GM12873 (cell line): ENCODE results near the gene TNFRSF19.

Source experiments
- TF ChIP-seq, protein P1 (sequence below): IDR thresholded peaks from 2 replicates; pipeline ENCODE4 v1.5.1; 2012; ENCODE audit warnings: low read depth, mild to moderate bottlenecking, moderate library complexity, low read length, control low read depth; ENCODE audit not compliant: insufficient read depth; ENCODE audit errors: missing control alignments

The TNFRSF19 gene

DNA sequence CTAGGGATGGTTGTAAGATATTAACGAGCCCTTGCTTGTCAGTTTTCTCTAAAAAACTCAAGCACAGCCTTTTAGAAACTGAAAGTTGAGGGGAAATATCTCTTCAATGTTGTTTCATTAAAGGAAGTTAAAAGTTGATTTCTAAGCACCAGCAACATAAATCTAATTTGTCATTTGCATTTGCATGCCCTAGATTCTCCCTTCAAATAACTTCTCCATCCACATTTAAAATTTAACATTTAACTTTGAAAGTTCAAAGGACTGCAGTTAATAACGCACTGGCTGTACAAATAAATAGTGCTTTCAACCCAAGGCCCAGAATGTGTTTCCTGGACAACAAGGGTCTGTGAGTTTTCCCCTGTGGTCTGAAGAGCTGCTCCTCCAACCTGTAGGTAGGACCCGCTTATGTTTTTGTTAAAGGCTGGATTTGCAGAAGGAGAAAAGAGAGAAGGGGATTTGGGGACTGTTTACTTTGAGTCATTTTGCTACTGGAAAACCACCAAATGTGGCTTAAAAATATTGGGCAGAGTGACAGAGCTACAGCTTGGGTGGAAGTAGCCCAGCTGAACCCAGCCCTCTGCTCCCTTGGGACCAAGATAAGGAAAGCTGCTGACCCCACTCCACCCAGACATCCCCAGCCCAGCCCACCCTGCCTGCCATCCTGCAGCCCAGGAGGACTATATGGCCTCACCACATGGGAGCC is 39.8 kb downstream of the TNFRSF19 start:
- TF ChIP-seq, protein P1, sequence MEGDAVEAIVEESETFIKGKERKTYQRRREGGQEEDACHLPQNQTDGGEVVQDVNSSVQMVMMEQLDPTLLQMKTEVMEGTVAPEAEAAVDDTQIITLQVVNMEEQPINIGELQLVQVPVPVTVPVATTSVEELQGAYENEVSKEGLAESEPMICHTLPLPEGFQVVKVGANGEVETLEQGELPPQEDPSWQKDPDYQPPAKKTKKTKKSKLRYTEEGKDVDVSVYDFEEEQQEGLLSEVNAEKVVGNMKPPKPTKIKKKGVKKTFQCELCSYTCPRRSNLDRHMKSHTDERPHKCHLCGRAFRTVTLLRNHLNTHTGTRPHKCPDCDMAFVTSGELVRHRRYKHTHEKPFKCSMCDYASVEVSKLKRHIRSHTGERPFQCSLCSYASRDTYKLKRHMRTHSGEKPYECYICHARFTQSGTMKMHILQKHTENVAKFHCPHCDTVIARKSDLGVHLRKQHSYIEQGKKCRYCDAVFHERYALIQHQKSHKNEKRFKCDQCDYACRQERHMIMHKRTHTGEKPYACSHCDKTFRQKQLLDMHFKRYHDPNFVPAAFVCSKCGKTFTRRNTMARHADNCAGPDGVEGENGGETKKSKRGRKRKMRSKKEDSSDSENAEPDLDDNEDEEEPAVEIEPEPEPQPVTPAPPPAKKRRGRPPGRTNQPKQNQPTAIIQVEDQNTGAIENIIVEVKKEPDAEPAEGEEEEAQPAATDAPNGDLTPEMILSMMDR = no peak

DNA sequence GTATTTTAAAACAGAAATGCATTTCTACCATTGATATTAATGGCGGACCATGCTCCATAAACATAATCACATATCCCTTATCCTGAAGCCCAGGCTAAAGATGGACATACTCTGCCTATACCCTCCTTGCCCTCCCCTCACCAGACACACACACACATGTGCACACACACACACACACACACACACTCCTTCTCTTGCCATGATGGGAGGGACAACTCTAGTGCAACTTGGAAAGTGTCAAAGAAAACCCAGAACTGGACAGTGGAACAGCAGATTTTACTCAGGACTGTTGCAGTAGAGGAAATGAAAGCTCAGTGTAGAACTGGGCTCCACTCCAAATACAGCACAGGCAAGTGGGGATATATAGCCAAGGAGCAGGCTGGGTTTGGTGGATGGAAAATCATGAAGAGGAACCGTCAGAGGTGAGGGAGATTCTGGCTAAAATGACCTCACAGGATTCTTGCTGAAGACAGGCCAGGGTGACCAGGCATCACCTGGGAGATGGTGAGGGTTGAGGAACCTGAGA is 40.8 kb downstream of the TNFRSF19 start:
- TF ChIP-seq, protein P1 = no peak

DNA sequence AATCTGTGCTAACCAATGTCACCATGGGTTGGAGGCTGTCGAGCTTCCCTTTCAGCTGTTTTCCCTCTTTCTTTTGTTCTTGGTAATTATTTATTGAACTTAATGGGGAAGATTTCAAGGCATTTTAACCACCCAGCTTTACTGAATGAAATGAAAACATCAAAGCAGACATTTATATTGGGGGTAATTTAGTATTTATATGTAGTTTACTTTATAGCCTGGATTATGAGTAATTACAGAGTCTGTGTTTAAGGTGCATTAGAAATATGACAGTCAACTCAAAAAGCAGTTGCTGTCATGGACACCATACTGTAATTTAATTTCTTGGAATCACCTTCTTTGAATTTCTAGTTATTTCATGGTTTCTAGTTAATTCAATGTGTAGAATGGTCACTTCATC is 42.0 kb downstream of the TNFRSF19 start:
- TF ChIP-seq, protein P1 = no peak

DNA sequence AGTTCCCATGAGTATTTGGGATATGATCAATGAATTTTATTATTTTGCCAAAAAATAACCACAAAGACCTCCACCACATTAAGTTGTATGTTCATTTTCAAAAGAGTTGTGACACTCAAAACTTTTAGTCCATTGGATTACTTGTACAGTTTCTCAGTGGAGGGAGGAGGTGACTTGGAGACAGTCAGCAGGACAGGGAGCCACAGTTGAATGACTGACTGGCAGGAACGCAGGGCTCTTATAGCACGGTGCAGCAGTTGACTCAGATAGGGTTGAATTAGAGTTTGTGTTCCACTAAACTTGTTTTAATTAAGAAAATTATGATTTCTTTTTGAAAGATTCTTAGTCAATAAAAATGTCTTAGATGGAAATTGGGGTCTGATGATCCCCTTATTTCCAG is 42.5 kb downstream of the TNFRSF19 start:
- TF ChIP-seq, protein P1 = no peak

DNA sequence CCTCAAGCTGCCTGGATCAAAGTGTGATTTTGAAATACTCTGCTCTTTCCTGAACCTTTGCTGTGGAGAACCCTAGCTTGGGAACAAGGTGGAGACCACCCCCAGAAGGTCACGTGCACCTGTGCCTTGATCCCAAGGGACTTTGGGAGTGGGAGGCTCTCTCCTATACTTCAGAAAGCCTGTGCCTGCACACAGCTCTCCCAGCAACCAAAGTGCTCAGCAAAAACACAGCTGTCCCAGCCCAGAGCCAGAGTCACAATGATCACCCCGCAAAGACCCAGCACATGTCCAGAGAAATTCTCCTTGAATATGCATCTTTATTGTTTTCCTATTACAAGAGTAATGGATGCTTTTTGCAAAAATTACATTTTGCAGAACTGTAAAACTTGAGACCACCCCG is 43.4 kb downstream of the TNFRSF19 start:
- TF ChIP-seq, protein P1 = no peak

DNA sequence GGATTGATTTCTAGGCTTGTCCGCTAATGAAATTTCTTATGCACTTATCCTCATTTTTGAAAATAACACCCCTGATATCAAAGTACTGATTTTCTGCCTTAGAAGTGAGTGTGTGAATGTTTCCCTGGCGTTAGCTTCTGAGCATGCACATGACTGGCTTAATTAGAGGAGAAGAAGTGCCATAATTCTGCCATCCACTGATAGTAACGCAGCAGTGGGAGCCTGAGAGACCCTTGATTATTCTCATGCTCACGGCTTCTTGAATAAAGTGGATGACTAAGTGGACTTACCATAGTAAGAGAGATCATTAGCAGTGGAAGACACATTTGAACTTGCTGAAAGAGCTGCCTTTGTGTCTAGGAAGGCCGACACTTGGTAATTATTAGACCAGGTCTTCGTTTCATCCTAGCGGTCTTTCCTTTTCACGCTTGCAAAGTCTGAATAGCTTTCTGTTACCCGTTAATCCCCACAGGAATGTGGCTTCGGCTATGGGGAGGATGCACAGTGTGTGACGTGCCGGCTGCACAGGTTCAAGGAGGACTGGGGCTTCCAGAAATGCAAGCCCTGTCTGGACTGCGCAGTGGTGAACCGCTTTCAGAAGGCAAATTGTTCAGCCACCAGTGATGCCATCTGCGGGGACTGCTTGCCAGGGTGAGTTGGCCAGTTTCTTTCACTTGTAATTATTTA is 45.3 kb downstream of the TNFRSF19 start:
- TF ChIP-seq, protein P1 = no peak

DNA sequence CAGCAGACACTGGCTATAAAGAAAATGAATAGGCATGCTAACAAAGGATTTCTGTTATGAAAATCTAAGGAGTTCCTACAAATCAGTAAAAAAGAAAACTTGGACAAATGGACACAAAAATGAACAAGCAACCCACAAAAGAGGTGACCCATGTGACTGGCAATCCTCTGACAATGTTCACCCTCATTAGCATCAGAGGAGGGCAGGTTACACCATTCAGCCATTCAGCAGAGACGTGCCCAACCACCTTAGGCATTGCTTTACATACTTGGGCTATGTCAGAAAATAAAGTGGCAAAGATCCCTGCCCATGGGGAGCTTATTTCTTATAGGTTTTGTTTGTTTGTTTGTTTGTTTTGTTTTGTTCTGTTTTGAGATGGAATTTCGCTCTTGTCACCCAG is 46.0 kb downstream of the TNFRSF19 start:
- TF ChIP-seq, protein P1 = no peak
